ENCODE results near the gene EPG5. TPM values are rescaled to one million over a fixed set of nuclear protein-coding genes. Genes with fewer than 3 reads are reported as not detected.

The EPG5 gene
- total and polyA plus RNA-seq, 3 donors from 2014 or later = 19.0 to 66.4 (median 55.7) TPM

- WGBS, 2 donors = 85 to 86% methylated on average over 4 of the region's 4 CpGs
These were observed 53.9 kb downstream of the EPG5 start for GRCh38 chr18:45913276-45913675.

DNA sequence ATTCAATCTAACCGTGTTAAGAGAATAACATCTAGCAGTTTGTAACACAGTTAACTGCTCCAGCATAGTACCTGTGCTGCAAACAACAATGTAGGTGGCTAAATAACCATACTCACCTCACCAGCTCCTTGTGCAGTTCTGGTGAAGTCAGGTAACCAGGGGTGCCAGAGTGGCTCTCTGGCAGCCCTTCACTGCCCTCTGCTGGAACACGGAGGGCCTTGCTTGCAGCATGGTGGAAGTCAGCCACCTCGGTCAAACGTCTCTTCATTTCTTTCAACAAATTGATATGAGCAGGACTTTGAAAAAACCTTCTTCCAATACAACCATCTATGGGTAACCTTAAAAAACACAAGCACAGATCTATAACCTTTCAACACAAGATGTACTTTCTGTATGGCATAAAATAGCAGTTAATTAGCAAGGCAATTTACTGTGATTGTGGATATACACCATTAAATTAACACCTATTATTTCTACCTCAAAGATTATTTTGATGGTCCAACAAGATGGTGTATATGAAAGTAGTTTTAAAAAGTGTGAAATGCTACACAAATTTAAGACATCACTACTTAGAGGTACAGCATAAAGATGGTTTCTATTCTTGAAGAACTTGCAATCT is 56.6 kb downstream of the EPG5 start:
- DNase-seq = peak; percentile 44
- no peak for TF ChIP-seq POLR2A (IDR thresholded peaks at IDR 0.05)
- TF ChIP-seq, protein P1, sequence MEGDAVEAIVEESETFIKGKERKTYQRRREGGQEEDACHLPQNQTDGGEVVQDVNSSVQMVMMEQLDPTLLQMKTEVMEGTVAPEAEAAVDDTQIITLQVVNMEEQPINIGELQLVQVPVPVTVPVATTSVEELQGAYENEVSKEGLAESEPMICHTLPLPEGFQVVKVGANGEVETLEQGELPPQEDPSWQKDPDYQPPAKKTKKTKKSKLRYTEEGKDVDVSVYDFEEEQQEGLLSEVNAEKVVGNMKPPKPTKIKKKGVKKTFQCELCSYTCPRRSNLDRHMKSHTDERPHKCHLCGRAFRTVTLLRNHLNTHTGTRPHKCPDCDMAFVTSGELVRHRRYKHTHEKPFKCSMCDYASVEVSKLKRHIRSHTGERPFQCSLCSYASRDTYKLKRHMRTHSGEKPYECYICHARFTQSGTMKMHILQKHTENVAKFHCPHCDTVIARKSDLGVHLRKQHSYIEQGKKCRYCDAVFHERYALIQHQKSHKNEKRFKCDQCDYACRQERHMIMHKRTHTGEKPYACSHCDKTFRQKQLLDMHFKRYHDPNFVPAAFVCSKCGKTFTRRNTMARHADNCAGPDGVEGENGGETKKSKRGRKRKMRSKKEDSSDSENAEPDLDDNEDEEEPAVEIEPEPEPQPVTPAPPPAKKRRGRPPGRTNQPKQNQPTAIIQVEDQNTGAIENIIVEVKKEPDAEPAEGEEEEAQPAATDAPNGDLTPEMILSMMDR (IDR thresholded peaks at IDR 0.05) = peak in 2 of 3 experiments; percentile 33 to 56
- Histone ChIP-seq H3K9me3 (no peaks in the 10 kb centered on the region), H3K36me3 (ENCODE audit: low read depth, missing control alignments) (no peaks in the 10 kb centered on the region), H3K4me3 (no peak overlapping the region), H3K27ac (no peak overlapping the region), H3K4me1 (no peaks in the 10 kb centered on the region), H3K27me3 (no peaks in the 10 kb centered on the region)
- WGBS, 2 donors = 52 to 69% methylated on average over 4 of the region's 4 CpGs
- intact Hi-C loops (cut with DNase I; ENCODE audit: low total_unique reads) = no loop called here

More at GRCh38 chr18:45913276-45913675, 53.9 kb downstream of the EPG5 start:
- no peaks in the 10 kb centered on the region for H3K36me3 ChIP-seq (ENCODE audit: low read depth, missing control alignments)
- H3K4me3 ChIP-seq = no peak overlapping the region
- no peak for TF ChIP-seq POLR2A (IDR thresholded peaks at IDR 0.05)
- TF ChIP-seq, protein P1 (IDR thresholded peaks at IDR 0.05) = no peak
- no peaks in the 10 kb centered on the region for H3K27me3 ChIP-seq
- no peak overlapping the region for H3K27ac ChIP-seq
- intact Hi-C loops (cut with DNase I; ENCODE audit: low total_unique reads) = no loop called here
- DNase-seq = no peak
- H3K9me3 ChIP-seq = no peaks in the 10 kb centered on the region
- no peaks in the 10 kb centered on the region for H3K4me1 ChIP-seq

DNA sequence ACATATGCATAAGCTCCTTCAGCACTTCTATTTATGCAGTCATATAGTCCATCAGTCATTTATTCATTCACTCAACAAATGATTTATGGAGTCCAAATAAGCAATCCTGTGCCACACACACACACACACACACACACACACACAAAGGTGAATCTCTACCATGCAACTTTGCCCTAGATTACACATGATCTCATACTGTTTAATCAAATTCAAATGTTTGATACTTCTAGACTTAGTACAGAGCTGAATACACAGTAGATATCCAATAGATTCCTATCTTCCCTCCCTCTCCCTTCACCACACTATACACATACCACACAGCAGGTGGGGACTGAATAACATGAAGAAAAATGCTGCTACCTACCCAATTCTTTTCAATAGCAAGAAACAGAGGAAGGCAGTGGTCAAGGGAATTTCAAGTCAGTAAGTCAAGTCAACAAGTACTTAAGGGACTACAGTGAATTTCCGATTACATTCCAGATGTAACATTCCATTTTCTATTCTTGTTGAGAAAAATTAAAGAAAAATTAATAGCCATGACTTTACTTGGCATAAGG is 65.4 kb downstream of the EPG5 start:
- Histone ChIP-seq H3K36me3 (ENCODE audit: low read depth, missing control alignments) (no peaks in the 10 kb centered on the region), H3K27me3 (no peaks in the 10 kb centered on the region), H3K9me3 (no peaks in the 10 kb centered on the region), H3K27ac (no peak overlapping the region), H3K4me3 (no peak overlapping the region), H3K4me1 (no peaks in the 10 kb centered on the region)
- DNase-seq = no peak
- intact Hi-C loops (cut with DNase I; ENCODE audit: low total_unique reads) = no loop called here
- no peak for TF ChIP-seq POLR2A (IDR thresholded peaks at IDR 0.05)
- TF ChIP-seq, protein P1 (IDR thresholded peaks at IDR 0.05) = no peak
- WGBS, 2 donors = 90 to 96% methylated on average over 1 of the region's 1 CpG

DNA sequence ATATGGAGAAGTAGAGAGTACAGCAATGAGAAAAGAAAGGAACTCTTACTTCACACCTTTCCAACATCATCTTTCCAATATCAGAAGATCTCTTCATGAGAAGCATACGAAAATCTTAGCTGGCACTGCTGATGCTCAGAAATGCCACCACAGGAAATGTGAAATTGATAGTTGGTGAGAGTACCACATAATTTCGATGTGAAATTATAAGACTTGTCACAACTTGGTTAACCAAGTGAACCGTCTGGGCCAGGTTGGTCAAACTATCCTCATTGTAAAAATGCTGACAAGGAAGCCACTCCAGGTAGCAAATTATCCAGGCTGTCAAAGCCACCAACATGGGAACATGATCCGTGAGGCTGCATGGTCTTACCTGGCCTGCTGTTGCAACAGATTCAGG is 66.5 kb downstream of the EPG5 start:
- Histone ChIP-seq H3K4me1 (no peaks in the 10 kb centered on the region), H3K27me3 (no peaks in the 10 kb centered on the region), H3K4me3 (no peak overlapping the region), H3K36me3 (ENCODE audit: low read depth, missing control alignments) (no peaks in the 10 kb centered on the region), H3K27ac (no peak overlapping the region), H3K9me3 (no peaks in the 10 kb centered on the region)
- intact Hi-C loops (cut with DNase I; ENCODE audit: low total_unique reads) = no loop called here
- TF ChIP-seq, protein P1 (IDR thresholded peaks at IDR 0.05) = no peak
- no peak for TF ChIP-seq POLR2A (IDR thresholded peaks at IDR 0.05)
- WGBS, 2 donors = 86 to 88% methylated on average over 4 of the region's 4 CpGs
- no peak for DNase-seq

GRCh38 chr18:45896991-45897390 is 70.1 kb downstream of the EPG5 start:
- H3K27me3 ChIP-seq = no peaks in the 10 kb centered on the region

More at GRCh38 chr18:45896991-45897390, 70.1 kb downstream of the EPG5 start:
- no peaks in the 10 kb centered on the region for H3K36me3 ChIP-seq (ENCODE audit: low read depth, missing control alignments)
- TF ChIP-seq, protein P1 (IDR thresholded peaks at IDR 0.05) = no peak
- TF ChIP-seq POLR2A (IDR thresholded peaks at IDR 0.05) = no peak
- DNase-seq = no peak
- H3K4me3 ChIP-seq = no peak overlapping the region
- H3K27ac ChIP-seq = no peak overlapping the region
- no peaks in the 10 kb centered on the region for H3K9me3 ChIP-seq
- no peaks in the 10 kb centered on the region for H3K4me1 ChIP-seq
- intact Hi-C loops (cut with DNase I; ENCODE audit: low total_unique reads) = no loop called here
